Activated CD4-positive, alpha-beta T cell treated with anti-CD3 and anti-CD28 coated beads, Interleukin-2, amount 10 ng/mL, durations not matched to agents 7 days and 5 days (primary cell): ENCODE results near the gene TRNP1. TPM values are rescaled to one million over a fixed set of nuclear protein-coding genes. Genes with fewer than 3 reads are reported as not detected.
"Not testable (repeated sequence)": the region's sequence is repeated elsewhere in the genome, so short reads cannot be mapped to it uniquely, and the experiment has no call there.

Source experiments
- CTCF ChIA-PET: fragments of 350-600 bp; sonication (Branson Sonifier 250); formaldehyde crosslinking; loops from one replicate; lab custom pipeline; 2021; ENCODE audit warnings: antibody characterized with exemption; lab: Charles Lee
- POLR2A ChIA-PET: fragments of 350-600 bp; sonication (Branson Sonifier 250); formaldehyde crosslinking; loops from one replicate; lab custom pipeline; 2021; ENCODE audit warnings: antibody characterized with exemption; lab: Charles Lee
- DNase-seq: peaks from one replicate; pipeline ENCODE4 v3.0.0-alpha.2; 2020
- H3K27ac Mint-ChIP-seq: one replicate; pipeline ENCODE4 v1.8.0; 2021; ENCODE audit warnings: mild to moderate bottlenecking, moderate library complexity, mixed read lengths
- H3K27me3 Mint-ChIP-seq: one replicate; pipeline ENCODE4 v1.8.0; 2021; ENCODE audit warnings: mixed read lengths
- H3K36me3 Mint-ChIP-seq: one replicate; pipeline ENCODE4 v1.8.0; 2021; ENCODE audit warnings: low read depth, mixed read lengths
- H3K4me1 Mint-ChIP-seq: one replicate; pipeline ENCODE4 v1.8.0; 2021; ENCODE audit warnings: mixed read lengths
- H3K4me3 Mint-ChIP-seq: one replicate; pipeline ENCODE4 v1.8.0; 2021; ENCODE audit warnings: mild to moderate bottlenecking, moderate library complexity, mixed read lengths
- H3K9me3 Mint-ChIP-seq: one replicate; pipeline ENCODE4 v1.8.0; 2021; ENCODE audit warnings: mixed read lengths
- total RNA-seq, 2 experiments: library from RNA; stranded (reverse); gene quantifications; one replicate each; pipeline ENCODE4 v1.2.3, GENCODE V29; 2021

Gene TRNP1
- total RNA-seq, 2 experiments from 2014 or later, result not detected

- no peaks in the 10 kb centered on the region for H3K4me1 Mint-ChIP-seq
- no peak for DNase-seq
- H3K27me3 Mint-ChIP-seq, result peaks cover 6% of the 10 kb centered on the region
- H3K4me3 Mint-ChIP-seq, result no peak overlapping the region
- no peaks in the 10 kb centered on the region for H3K36me3 Mint-ChIP-seq
- no peaks in the 10 kb centered on the region for H3K9me3 Mint-ChIP-seq
- H3K27ac Mint-ChIP-seq, result no peak overlapping the region
- ChIA-PET CTCF (interaction anchor here (1.1 kb wide), 1 partner anchor 133 kb away, joined by 6 read pairs; no protein-coding TSS in a partner anchor), POLR2A (no interaction called here)
Observed at GRCh38 chr1:26978901-26979300, 14.6 kb upstream of the TRNP1 start.

DNA sequence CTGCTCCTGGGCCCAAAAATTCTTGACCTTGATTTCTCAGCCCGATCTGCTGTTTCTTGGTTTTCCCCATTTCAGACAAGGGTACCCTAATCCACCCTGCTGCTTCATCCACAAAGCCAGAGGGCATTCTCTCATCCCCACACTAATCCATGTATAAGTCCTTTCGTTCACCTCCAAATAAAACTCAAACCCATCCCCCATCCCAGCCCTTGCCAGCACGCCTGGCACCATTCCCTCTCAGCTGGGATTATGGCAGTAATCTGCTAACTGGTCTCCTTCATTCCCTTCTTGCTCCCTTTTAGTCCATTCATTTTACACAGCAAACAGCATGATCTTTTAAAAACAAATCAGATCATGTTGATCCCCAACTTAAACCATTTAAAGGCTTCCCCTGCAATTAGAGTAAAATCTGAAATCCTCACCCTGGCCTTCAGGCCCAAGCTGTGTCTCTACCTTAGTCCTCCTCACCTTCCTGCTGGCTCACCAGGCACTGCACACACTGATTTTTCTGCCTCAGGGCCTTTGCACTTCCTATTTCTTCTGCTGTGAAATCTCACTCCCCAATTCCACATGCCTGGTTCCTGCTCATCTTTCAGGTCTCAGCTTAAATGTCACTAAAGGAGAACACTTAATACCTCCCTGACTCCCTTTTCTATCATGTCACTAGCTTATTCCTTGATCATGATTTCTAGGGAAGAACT lies 12.2 kb upstream of the TRNP1 start:
- no peak overlapping the region for H3K4me3 Mint-ChIP-seq
- no peak for DNase-seq
- no peaks in the 10 kb centered on the region for H3K4me1 Mint-ChIP-seq
- no peak overlapping the region for H3K27ac Mint-ChIP-seq
- ChIA-PET POLR2A (no interaction called here), CTCF (interaction anchor here (0.6 to 2.1 kb wide), 3 partner anchors 10 to 31 kb away, joined by 3 to 8 read pairs (median 3); partner anchors contain the start of gene TENT5B)
- H3K9me3 Mint-ChIP-seq, result no peaks in the 10 kb centered on the region
- H3K36me3 Mint-ChIP-seq, result no peaks in the 10 kb centered on the region
- peaks cover 18% of the 10 kb centered on the region for H3K27me3 Mint-ChIP-seq

- H3K27me3 Mint-ChIP-seq, result peaks cover 30% of the 10 kb centered on the region
- DNase-seq, result no peak
- ChIA-PET CTCF (no interaction called here), POLR2A (no interaction called here)
- no peak overlapping the region for H3K4me3 Mint-ChIP-seq
- no peaks in the 10 kb centered on the region for H3K4me1 Mint-ChIP-seq
- no peaks in the 10 kb centered on the region for H3K9me3 Mint-ChIP-seq
- no peak overlapping the region for H3K27ac Mint-ChIP-seq
- no peaks in the 10 kb centered on the region for H3K36me3 Mint-ChIP-seq
Observed at GRCh38 chr1:26983863-26984262, 9.6 kb upstream of the TRNP1 start.

- Mint-ChIP-seq H3K4me1 (no peaks in the 10 kb centered on the region), H3K27ac (no peak overlapping the region), H3K4me3 (no peak overlapping the region), H3K9me3 (no peaks in the 10 kb centered on the region), H3K36me3 (no peaks in the 10 kb centered on the region), H3K27me3 (peaks cover 30% of the 10 kb centered on the region)
- ChIA-PET POLR2A (no interaction called here), CTCF (no interaction called here)
- no peak for DNase-seq
Observed at GRCh38 chr1:26984291-26984690, 9.2 kb upstream of the TRNP1 start.

DNA sequence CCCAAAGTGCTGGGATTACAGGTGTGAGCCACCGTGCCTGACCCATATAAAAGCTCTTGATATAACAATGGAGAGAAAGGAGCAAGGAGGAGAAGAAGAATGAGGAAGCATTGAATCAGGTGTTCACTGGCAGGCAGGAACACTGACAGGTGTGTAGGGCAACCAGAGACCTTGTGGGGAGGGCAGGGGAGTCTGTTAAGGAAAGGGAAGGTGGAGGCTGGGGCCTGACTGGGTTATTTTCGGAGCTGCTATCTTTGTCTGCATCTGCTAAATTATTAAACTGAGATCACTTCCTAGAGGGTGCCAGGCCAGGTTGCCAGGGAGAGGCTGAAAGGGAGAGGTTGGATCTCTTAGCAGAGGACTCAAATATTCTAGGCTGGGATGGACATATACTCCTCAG lies 6.8 kb upstream of the TRNP1 start:
- Mint-ChIP-seq H3K27ac (no peak overlapping the region), H3K4me3 (no peak overlapping the region), H3K4me1 (peaks cover 5% of the 10 kb centered on the region), H3K9me3 (no peaks in the 10 kb centered on the region), H3K36me3 (no peaks in the 10 kb centered on the region), H3K27me3 (peaks cover 50% of the 10 kb centered on the region)
- CTCF ChIA-PET, result interaction anchor here (0.9 to 1.2 kb wide), 4 partner anchors 10 to 20 kb away, joined by 3 read pairs; no protein-coding TSS in a partner anchor
- DNase-seq, result no peak
- POLR2A ChIA-PET, result no interaction called here

DNA sequence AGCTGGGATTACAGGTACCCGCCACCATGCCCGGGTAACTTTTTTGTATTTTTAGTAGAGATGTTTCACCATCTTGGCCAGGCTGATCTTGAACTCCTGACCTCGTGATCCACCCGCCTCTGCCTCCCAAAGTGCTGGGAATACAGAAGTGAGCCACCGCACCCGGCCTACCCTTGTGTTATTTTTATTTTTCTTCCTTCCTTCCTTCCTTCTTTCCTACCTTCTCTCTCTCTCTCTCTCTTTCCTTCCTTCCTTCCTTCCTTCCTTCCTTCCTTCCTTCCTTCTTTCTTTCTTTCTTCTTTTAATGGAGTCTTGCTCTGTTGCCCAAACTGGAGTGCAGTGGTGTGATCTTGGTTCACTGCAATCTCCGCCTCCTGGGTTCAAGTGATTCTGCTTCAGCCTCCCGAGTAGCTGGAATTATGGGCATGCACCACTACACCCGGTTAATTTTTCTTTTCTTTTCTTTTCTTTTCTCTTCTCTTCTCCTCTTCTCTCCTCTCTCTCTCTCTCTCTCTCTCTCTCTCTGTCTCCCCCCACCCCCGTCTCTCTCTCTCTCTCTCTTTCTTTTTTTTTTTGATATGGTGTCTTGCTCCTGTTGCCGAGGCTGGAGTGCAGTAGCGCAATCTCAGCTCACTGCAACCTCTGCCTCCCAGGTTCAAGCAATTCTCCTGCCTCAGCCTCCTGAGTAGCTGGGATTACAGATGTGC lies 3.9 kb upstream of the TRNP1 start:
- H3K36me3 Mint-ChIP-seq, POLR2A ChIA-PET, H3K9me3 Mint-ChIP-seq, DNase-seq, H3K27ac Mint-ChIP-seq, H3K4me3 Mint-ChIP-seq, CTCF ChIA-PET: not testable (repeated sequence)
- Mint-ChIP-seq H3K27me3 (peaks cover 54% of the 10 kb centered on the region), H3K4me1 (peaks cover 17% of the 10 kb centered on the region)

GRCh38 chr1:26991310-26992116 lies 2.0 kb upstream of the TRNP1 start:
- Mint-ChIP-seq H3K36me3 (no peaks in the 10 kb centered on the region), H3K27me3 (peaks cover 64% of the 10 kb centered on the region), H3K27ac (no peak overlapping the region), H3K4me1 (peaks cover 17% of the 10 kb centered on the region), H3K9me3 (no peaks in the 10 kb centered on the region), H3K4me3 (no peak overlapping the region)
- ChIA-PET CTCF (no interaction called here), POLR2A (no interaction called here)
- no peak for DNase-seq

GRCh38 chr1:26994020-26994786 lies 711 bp downstream of the TRNP1 start:
- no peaks in the 10 kb centered on the region for H3K36me3 Mint-ChIP-seq
- H3K9me3 Mint-ChIP-seq, result no peaks in the 10 kb centered on the region
- POLR2A ChIA-PET, result interaction anchor here (0.8 kb wide), 1 partner anchor 12 kb away, joined by 4 read pairs; no protein-coding TSS in a partner anchor
- H3K27me3 Mint-ChIP-seq, result peaks cover 59% of the 10 kb centered on the region
- peaks cover 22% of the 10 kb centered on the region for H3K4me1 Mint-ChIP-seq
- H3K4me3 Mint-ChIP-seq, result peak overlapping the region; percentile 69
- CTCF ChIA-PET, result interaction anchor here (0.6 to 1.4 kb wide), 3 partner anchors 160 to 735 kb away, joined by 3 read pairs; partner anchors contain the start of gene SLC9A1
- H3K27ac Mint-ChIP-seq, result no peak overlapping the region
- DNase-seq, result peak; percentile 25

GRCh38 chr1:26994787-26995517 lies 1.5 kb downstream of the TRNP1 start:
- CTCF ChIA-PET, result interaction anchor here (0.6 kb wide), 2 partner anchors 82 to 403 kb away, joined by 3 read pairs; no protein-coding TSS in a partner anchor
- Mint-ChIP-seq H3K27me3 (peaks cover 53% of the 10 kb centered on the region), H3K36me3 (no peaks in the 10 kb centered on the region), H3K27ac (peak overlapping the region; percentile 19), H3K4me3 (peak overlapping the region; percentile 69), H3K4me1 (peaks cover 22% of the 10 kb centered on the region), H3K9me3 (no peaks in the 10 kb centered on the region)
- no peak for DNase-seq
- POLR2A ChIA-PET, result no interaction called here

DNA sequence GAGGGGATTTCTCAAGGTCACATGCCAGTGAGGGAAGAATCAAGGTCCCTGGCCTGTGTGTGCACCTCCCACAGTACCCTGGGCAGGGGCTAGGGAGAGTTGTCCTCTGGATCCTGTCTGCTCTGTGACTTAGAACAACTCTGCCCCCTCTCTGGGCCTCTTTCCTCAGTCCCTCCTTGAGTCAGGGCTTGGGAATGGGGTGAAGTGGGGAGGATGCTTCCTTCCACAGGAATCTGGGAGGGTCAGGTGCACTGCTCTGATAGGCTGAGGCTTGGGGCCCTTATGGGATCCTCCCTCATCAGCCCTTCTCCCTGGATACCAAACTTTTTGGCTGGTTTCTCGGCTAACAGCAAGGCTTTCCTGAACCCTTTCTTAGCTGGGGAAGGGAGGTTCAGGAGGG lies 2.5 kb downstream of the TRNP1 start:
- no peak overlapping the region for H3K4me3 Mint-ChIP-seq
- H3K4me1 Mint-ChIP-seq, result peaks cover 22% of the 10 kb centered on the region
- H3K36me3 Mint-ChIP-seq, result no peaks in the 10 kb centered on the region
- POLR2A ChIA-PET, result no interaction called here
- no peak for DNase-seq
- CTCF ChIA-PET, result interaction anchor here (0.6 to 4.0 kb wide), 6 partner anchors 9 to 83 kb away, joined by 3 to 30 read pairs (median 3); no protein-coding TSS in a partner anchor
- H3K27ac Mint-ChIP-seq, result no peak overlapping the region
- H3K9me3 Mint-ChIP-seq, result no peaks in the 10 kb centered on the region
- peaks cover 45% of the 10 kb centered on the region for H3K27me3 Mint-ChIP-seq

GRCh38 chr1:26996665-26997064 lies 3.2 kb downstream of the TRNP1 start:
- POLR2A ChIA-PET, result no interaction called here
- Mint-ChIP-seq H3K27ac (no peak overlapping the region), H3K4me3 (no peak overlapping the region), H3K9me3 (no peaks in the 10 kb centered on the region), H3K36me3 (no peaks in the 10 kb centered on the region), H3K4me1 (peaks cover 18% of the 10 kb centered on the region), H3K27me3 (peaks cover 40% of the 10 kb centered on the region)
- DNase-seq, result no peak
- CTCF ChIA-PET, result interaction anchor here (0.6 to 4.0 kb wide), 8 partner anchors 10 to 624 kb away, joined by 3 to 30 read pairs (median 4); no protein-coding TSS in a partner anchor
